ENCODE data around the gene CYB561D2.

The CYB561D2 gene

GRCh38 chr3:50392101-50392715 is 41.5 kb downstream of the CYB561D2 start:
- Histone ChIP-seq H3K4me3 (ENCODE audit: low read length) (no peak overlapping the region), H3K36me3 (ENCODE audit: control insufficient read depth, low read length) (no peaks in the 10 kb centered on the region), H3K9me3 (ENCODE audit: control insufficient read depth, insufficient read depth, low read length) (no peaks in the 10 kb centered on the region), H3F3A (ENCODE audit: control insufficient read depth, insufficient read depth) (no peaks in the 10 kb centered on the region), H3K27ac (ENCODE audit: low read depth, low read length) (no peak overlapping the region), H4K20me1 (ENCODE audit: control insufficient read depth, insufficient read depth, low read depth, low read length) (no peaks in the 10 kb centered on the region), H3K27me3 (ENCODE audit: control insufficient read depth, low read length) (peaks cover 12% of the 10 kb centered on the region), H3K4me1 (ENCODE audit: control insufficient read depth, low read length) (no peaks in the 10 kb centered on the region), H3K4me2 (ENCODE audit: low read length) (no peak overlapping the region), H3K9me2 (replicated peaks; ENCODE audit: control insufficient read depth, low read length) (no peaks in the 10 kb centered on the region), H3K79me2 (ENCODE audit: control insufficient read depth, low read length) (no peaks in the 10 kb centered on the region)
- TF ChIP-seq EZH2phosphoT487 (IDR thresholded peaks at IDR 0.05; ENCODE audit: borderline replicate concordance, low read length) (no peak), CTCF (IDR thresholded peaks at IDR 0.05; ENCODE audit: low read depth, low read length, poor library complexity, severe bottlenecking) (no peak)

GRCh38 chr3:50393061-50393460 is 42.4 kb downstream of the CYB561D2 start:
- no peak for TF ChIP-seq CTCF (IDR thresholded peaks at IDR 0.05; ENCODE audit: low read depth, low read length, poor library complexity, severe bottlenecking)
- no peak for TF ChIP-seq EZH2phosphoT487 (IDR thresholded peaks at IDR 0.05; ENCODE audit: borderline replicate concordance, low read length)
- H3K27me3 ChIP-seq (ENCODE audit: control insufficient read depth, low read length) = peaks cover 12% of the 10 kb centered on the region
- no peaks in the 10 kb centered on the region for H3K79me2 ChIP-seq (ENCODE audit: control insufficient read depth, low read length)
- no peaks in the 10 kb centered on the region for H4K20me1 ChIP-seq (ENCODE audit: control insufficient read depth, insufficient read depth, low read depth, low read length)
- H3K36me3 ChIP-seq (ENCODE audit: control insufficient read depth, low read length) = no peaks in the 10 kb centered on the region
- no peaks in the 10 kb centered on the region for H3F3A ChIP-seq (ENCODE audit: control insufficient read depth, insufficient read depth)
- no peaks in the 10 kb centered on the region for H3K9me2 ChIP-seq (replicated peaks; ENCODE audit: control insufficient read depth, low read length)
- H3K9me3 ChIP-seq (ENCODE audit: control insufficient read depth, insufficient read depth, low read length) = no peaks in the 10 kb centered on the region
- H3K4me1 ChIP-seq (ENCODE audit: control insufficient read depth, low read length) = no peaks in the 10 kb centered on the region
- H3K27ac ChIP-seq (ENCODE audit: low read depth, low read length) = no peak overlapping the region
- no peak overlapping the region for H3K4me3 ChIP-seq (ENCODE audit: low read length)
- no peak overlapping the region for H3K4me2 ChIP-seq (ENCODE audit: low read length)

- no peaks in the 10 kb centered on the region for H4K20me1 ChIP-seq (ENCODE audit: control insufficient read depth, insufficient read depth, low read depth, low read length)
- H3K27me3 ChIP-seq (ENCODE audit: control insufficient read depth, low read length) = peaks cover 12% of the 10 kb centered on the region
- H3K4me1 ChIP-seq (ENCODE audit: control insufficient read depth, low read length) = no peaks in the 10 kb centered on the region
- no peaks in the 10 kb centered on the region for H3K36me3 ChIP-seq (ENCODE audit: control insufficient read depth, low read length)
- H3K27ac ChIP-seq (ENCODE audit: low read depth, low read length) = no peak overlapping the region
- no peaks in the 10 kb centered on the region for H3K9me3 ChIP-seq (ENCODE audit: control insufficient read depth, insufficient read depth, low read length)
- no peaks in the 10 kb centered on the region for H3K9me2 ChIP-seq (replicated peaks; ENCODE audit: control insufficient read depth, low read length)
- H3K4me2 ChIP-seq (ENCODE audit: low read length) = no peak overlapping the region
- H3K79me2 ChIP-seq (ENCODE audit: control insufficient read depth, low read length) = no peaks in the 10 kb centered on the region
- H3F3A ChIP-seq (ENCODE audit: control insufficient read depth, insufficient read depth) = no peaks in the 10 kb centered on the region
- no peak overlapping the region for H3K4me3 ChIP-seq (ENCODE audit: low read length)
- TF ChIP-seq CTCF (IDR thresholded peaks at IDR 0.05; ENCODE audit: low read depth, low read length, poor library complexity, severe bottlenecking) = no peak
- no peak for TF ChIP-seq EZH2phosphoT487 (IDR thresholded peaks at IDR 0.05; ENCODE audit: borderline replicate concordance, low read length)
Measured at GRCh38 chr3:50395070-50395860, 44.6 kb downstream of the CYB561D2 start.
